ENCODE data around the gene CROT.

CROT gene

DNA sequence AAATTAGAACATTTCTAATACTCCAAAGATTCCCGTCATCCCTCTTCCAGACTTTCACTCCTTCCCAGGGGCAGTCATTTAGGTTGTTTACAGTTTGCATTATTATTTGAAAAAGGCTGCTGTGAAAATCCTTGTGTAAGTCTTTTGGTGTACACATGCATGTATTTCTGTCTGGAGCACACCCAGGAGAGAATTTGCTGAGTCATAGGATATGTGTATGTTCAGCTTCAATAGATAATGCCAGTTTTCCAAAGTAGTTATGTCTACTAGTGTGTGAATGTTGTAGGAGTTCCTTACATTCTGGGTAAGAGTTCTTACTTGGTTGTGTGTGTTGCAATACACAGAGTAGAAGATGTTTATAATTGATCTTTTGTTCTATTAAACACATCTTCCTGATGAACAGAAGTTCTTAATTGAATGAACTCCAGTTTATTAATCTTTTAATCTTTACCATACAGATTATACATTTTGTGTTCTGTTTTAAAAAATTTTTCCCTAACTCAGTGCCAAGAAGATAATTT, 25.3 kb downstream of the CROT start:
- no peak overlapping the region for H3K27ac ChIP-seq (ENCODE audit: low read depth, low read length)
- H3K9me3 ChIP-seq (ENCODE audit: control insufficient read depth, insufficient read depth, low read length) = no peaks in the 10 kb centered on the region
- H3K27me3 ChIP-seq (ENCODE audit: control insufficient read depth, low read length) = no peaks in the 10 kb centered on the region
- no peaks in the 10 kb centered on the region for H3K36me3 ChIP-seq (ENCODE audit: control insufficient read depth, low read length)
- H3K4me2 ChIP-seq (ENCODE audit: low read length) = no peak overlapping the region
- no peaks in the 10 kb centered on the region for H3K4me1 ChIP-seq (ENCODE audit: control insufficient read depth, low read length)
- H3K9me2 ChIP-seq (replicated peaks; ENCODE audit: control insufficient read depth, low read length) = no peaks in the 10 kb centered on the region
- TF ChIP-seq EZH2phosphoT487 (IDR thresholded peaks at IDR 0.05; ENCODE audit: borderline replicate concordance, low read length) = no peak
- TF ChIP-seq, protein P1, sequence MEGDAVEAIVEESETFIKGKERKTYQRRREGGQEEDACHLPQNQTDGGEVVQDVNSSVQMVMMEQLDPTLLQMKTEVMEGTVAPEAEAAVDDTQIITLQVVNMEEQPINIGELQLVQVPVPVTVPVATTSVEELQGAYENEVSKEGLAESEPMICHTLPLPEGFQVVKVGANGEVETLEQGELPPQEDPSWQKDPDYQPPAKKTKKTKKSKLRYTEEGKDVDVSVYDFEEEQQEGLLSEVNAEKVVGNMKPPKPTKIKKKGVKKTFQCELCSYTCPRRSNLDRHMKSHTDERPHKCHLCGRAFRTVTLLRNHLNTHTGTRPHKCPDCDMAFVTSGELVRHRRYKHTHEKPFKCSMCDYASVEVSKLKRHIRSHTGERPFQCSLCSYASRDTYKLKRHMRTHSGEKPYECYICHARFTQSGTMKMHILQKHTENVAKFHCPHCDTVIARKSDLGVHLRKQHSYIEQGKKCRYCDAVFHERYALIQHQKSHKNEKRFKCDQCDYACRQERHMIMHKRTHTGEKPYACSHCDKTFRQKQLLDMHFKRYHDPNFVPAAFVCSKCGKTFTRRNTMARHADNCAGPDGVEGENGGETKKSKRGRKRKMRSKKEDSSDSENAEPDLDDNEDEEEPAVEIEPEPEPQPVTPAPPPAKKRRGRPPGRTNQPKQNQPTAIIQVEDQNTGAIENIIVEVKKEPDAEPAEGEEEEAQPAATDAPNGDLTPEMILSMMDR (IDR thresholded peaks at IDR 0.05; ENCODE audit: low read depth, low read length, poor library complexity, severe bottlenecking) = no peak
- no peaks in the 10 kb centered on the region for H3K79me2 ChIP-seq (ENCODE audit: control insufficient read depth, low read length)
- no peaks in the 10 kb centered on the region for H4K20me1 ChIP-seq (ENCODE audit: control insufficient read depth, insufficient read depth, low read depth, low read length)
- H3K4me3 ChIP-seq (ENCODE audit: low read length) = no peak overlapping the region
- H3F3A ChIP-seq (ENCODE audit: control insufficient read depth, insufficient read depth) = no peaks in the 10 kb centered on the region

DNA sequence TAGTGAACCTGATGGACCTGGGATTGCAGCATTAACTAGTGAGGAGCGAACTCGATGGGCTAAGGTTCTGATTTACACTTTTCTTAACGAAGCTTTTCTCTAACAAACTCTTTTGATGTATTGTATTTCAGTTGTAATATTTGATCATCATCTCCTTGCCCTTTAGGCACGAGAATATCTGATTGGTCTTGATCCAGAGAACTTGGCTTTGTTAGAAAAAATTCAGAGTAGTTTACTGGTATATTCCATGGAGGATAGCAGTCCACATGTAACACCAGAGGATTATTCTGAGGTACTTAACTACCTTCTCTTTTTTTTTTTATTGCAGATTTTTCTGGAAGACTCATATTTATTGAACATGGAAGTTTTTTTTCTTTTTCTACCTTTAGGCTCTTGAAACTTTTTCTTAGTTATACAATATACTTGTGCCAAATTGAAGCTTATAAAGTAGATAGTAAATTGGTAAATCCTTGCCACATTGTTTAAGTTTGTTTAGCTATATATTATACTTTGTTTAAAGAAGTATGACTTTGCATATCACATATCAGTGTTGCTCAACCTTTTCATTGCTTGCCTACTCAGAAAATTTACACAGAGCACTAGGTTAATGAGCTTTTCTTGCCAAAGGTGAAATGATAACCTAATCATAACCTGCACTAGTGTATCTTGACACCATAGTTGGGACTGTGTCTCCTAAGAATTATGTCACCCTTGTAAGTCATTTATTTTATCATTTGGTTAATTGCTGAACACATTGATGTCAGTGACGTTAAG, 30.4 kb downstream of the CROT start:
- H3K36me3 ChIP-seq (ENCODE audit: control insufficient read depth, low read length) = no peaks in the 10 kb centered on the region
- H3K9me3 ChIP-seq (ENCODE audit: control insufficient read depth, insufficient read depth, low read length) = no peaks in the 10 kb centered on the region
- no peak for TF ChIP-seq EZH2phosphoT487 (IDR thresholded peaks at IDR 0.05; ENCODE audit: borderline replicate concordance, low read length)
- TF ChIP-seq, protein P1 (IDR thresholded peaks at IDR 0.05; ENCODE audit: low read depth, low read length, poor library complexity, severe bottlenecking) = no peak
- no peaks in the 10 kb centered on the region for H3K9me2 ChIP-seq (replicated peaks; ENCODE audit: control insufficient read depth, low read length)
- no peak overlapping the region for H3K4me2 ChIP-seq (ENCODE audit: low read length)
- no peak overlapping the region for H3K27ac ChIP-seq (ENCODE audit: low read depth, low read length)
- no peaks in the 10 kb centered on the region for H3F3A ChIP-seq (ENCODE audit: control insufficient read depth, insufficient read depth)
- no peaks in the 10 kb centered on the region for H4K20me1 ChIP-seq (ENCODE audit: control insufficient read depth, insufficient read depth, low read depth, low read length)
- no peaks in the 10 kb centered on the region for H3K79me2 ChIP-seq (ENCODE audit: control insufficient read depth, low read length)
- no peaks in the 10 kb centered on the region for H3K27me3 ChIP-seq (ENCODE audit: control insufficient read depth, low read length)
- no peaks in the 10 kb centered on the region for H3K4me1 ChIP-seq (ENCODE audit: control insufficient read depth, low read length)
- no peak overlapping the region for H3K4me3 ChIP-seq (ENCODE audit: low read length)

DNA sequence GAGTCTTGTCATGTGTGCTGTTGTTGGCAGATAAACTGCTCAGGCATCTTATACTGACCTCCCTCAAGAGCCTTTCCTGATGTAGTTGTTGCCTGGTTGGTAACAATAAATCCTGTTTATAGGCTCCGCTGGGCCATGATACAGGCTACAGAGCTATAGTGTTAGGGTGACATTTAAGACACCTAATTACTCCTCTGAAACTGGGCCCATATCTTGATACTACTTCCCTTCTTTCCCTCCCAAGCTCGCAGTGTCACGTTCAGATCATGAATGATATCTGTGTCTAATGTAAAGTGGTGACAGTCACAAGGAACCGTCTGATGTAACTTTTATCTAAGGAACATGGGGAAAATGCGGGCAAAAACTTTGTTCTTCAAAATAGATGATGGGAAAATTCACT, 35.4 kb downstream of the CROT start:
- H3K4me3 ChIP-seq (ENCODE audit: low read length) = no peak overlapping the region
- no peaks in the 10 kb centered on the region for H3K9me2 ChIP-seq (replicated peaks; ENCODE audit: control insufficient read depth, low read length)
- H3K27me3 ChIP-seq (ENCODE audit: control insufficient read depth, low read length) = no peaks in the 10 kb centered on the region
- no peaks in the 10 kb centered on the region for H3K4me1 ChIP-seq (ENCODE audit: control insufficient read depth, low read length)
- TF ChIP-seq EZH2phosphoT487 (IDR thresholded peaks at IDR 0.05; ENCODE audit: borderline replicate concordance, low read length) = no peak
- TF ChIP-seq, protein P1 (IDR thresholded peaks at IDR 0.05; ENCODE audit: low read depth, low read length, poor library complexity, severe bottlenecking) = no peak
- no peaks in the 10 kb centered on the region for H4K20me1 ChIP-seq (ENCODE audit: control insufficient read depth, insufficient read depth, low read depth, low read length)
- no peaks in the 10 kb centered on the region for H3K9me3 ChIP-seq (ENCODE audit: control insufficient read depth, insufficient read depth, low read length)
- H3K27ac ChIP-seq (ENCODE audit: low read depth, low read length) = no peak overlapping the region
- H3K4me2 ChIP-seq (ENCODE audit: low read length) = no peak overlapping the region
- H3F3A ChIP-seq (ENCODE audit: control insufficient read depth, insufficient read depth) = no peaks in the 10 kb centered on the region
- no peaks in the 10 kb centered on the region for H3K36me3 ChIP-seq (ENCODE audit: control insufficient read depth, low read length)
- H3K79me2 ChIP-seq (ENCODE audit: control insufficient read depth, low read length) = no peaks in the 10 kb centered on the region
